K562 (cell line): ENCODE results near the gene NET1. TPM values are rescaled to one million over a fixed set of nuclear protein-coding genes. Genes with fewer than 3 reads are reported as not detected.

ENCODE experiments used
- BCLAF1 ChIP-seq, 2 experiments: fragments of 450-650 bp in 1 of 2; IDR thresholded peaks; 2 replicates each; pipeline ENCODE4 v1.6.1; 2011 to 2017; ENCODE audit warnings: low read depth in 2 of 2, antibody characterized with exemption in 1 of 2, borderline replicate concordance in 1 of 2, low read length in 1 of 2, mild to moderate bottlenecking in 1 of 2, mixed read lengths in 1 of 2; ENCODE audit not compliant: control insufficient read depth in 1 of 2
- CCNT2 ChIP-seq: IDR thresholded peaks from 2 replicates; pipeline ENCODE4 v1.6.1; 2011; ENCODE audit warnings: borderline replicate concordance, low read depth, mild to moderate bottlenecking, moderate library complexity, mixed read lengths, low read length; ENCODE audit not compliant: insufficient read length; ENCODE audit errors: extremely low read depth
- ELF2 ChIP-seq: fragments of 250-450 bp; sonication (Bioruptor Pico); IDR thresholded peaks from 2 replicates; pipeline ENCODE4 v1.5.0; 2021; ENCODE audit warnings: mild to moderate bottlenecking
- ELF4 ChIP-seq: fragments of 450-650 bp; formaldehyde crosslinking; IDR thresholded peaks from 2 replicates; pipeline ENCODE4 v1.4.0; 2022; ENCODE audit warnings: missing genetic modification characterization
- EP400 ChIP-seq: fragments of 450-650 bp; IDR thresholded peaks from 2 replicates; pipeline ENCODE4 v1.6.1; 2017; ENCODE audit warnings: antibody characterized with exemption, mild to moderate bottlenecking, moderate library complexity
- HDAC1 ChIP-seq, 2 experiments: fragments of 450-650 bp; IDR thresholded peaks; 2 replicates each; pipeline ENCODE4 v1.6.1; 2016 to 2017; ENCODE audit warnings: inconsistent platforms in 1 of 2, mild to moderate bottlenecking in 1 of 2, moderate library complexity in 1 of 2
- HDGF ChIP-seq: fragments of 450-650 bp; IDR thresholded peaks from 2 replicates; pipeline ENCODE4 v1.6.1; 2016
- KDM4B ChIP-seq, 2 experiments: fragments of 450-650 bp in 1 of 2; sonication (generic) in 1 of 2; IDR thresholded peaks; 2 replicates each; pipeline ENCODE4 v1.6.1; 2016 to 2017; ENCODE audit warnings: borderline replicate concordance in 2 of 2, antibody characterized with exemption in 1 of 2, low read depth in 1 of 2, mild to moderate bottlenecking in 1 of 2
- MXI1 ChIP-seq: IDR thresholded peaks from 2 replicates; pipeline ENCODE4 v1.6.1; 2011; ENCODE audit warnings: low read depth, mild to moderate bottlenecking, improper control_type of control experiment, low read length
- NFYB ChIP-seq: IDR thresholded peaks from 2 replicates; pipeline ENCODE4 v1.6.1; 2011; ENCODE audit warnings: mild to moderate bottlenecking, moderate library complexity; ENCODE audit not compliant: insufficient read length; ENCODE audit errors: extremely low read depth
- NKRF ChIP-seq: fragments of 450-650 bp; IDR thresholded peaks from 2 replicates; pipeline ENCODE4 v1.6.1; 2016; ENCODE audit warnings: borderline replicate concordance
- NRF1 ChIP-seq, 2 experiments: fragments of 450-650 bp; IDR thresholded peaks in 1 of 2; conservative IDR thresholded peaks in 1 of 2; 2 replicates each; pipeline ENCODE4 v1.6.1; 2014; ENCODE audit warnings: mild to moderate bottlenecking in 2 of 2
- POLR2A ChIP-seq: fragments of 450-650 bp; conservative IDR thresholded peaks from 2 replicates; pipeline ENCODE4 v1.6.1; 2016
- SIRT6 ChIP-seq: IDR thresholded peaks from one replicate; pipeline ENCODE4 v1.6.1; 2012; ENCODE audit warnings: low read depth, mild to moderate bottlenecking, control low read depth, inconsistent platforms, low read length, moderate library complexity
- UBTF ChIP-seq, 2 experiments: IDR thresholded peaks; 2 replicates each; pipeline ENCODE4 v1.6.1; 2012; ENCODE audit warnings: improper control_type of control experiment in 2 of 2, low read depth in 2 of 2, low read length in 2 of 2, borderline replicate concordance in 1 of 2
- XRCC3 ChIP-seq: fragments of 450-650 bp; IDR thresholded peaks from 2 replicates; pipeline ENCODE4 v1.6.1; 2017; ENCODE audit warnings: mild to moderate bottlenecking, moderate library complexity
- ZNF174 ChIP-seq: fragments of 250-450 bp; sonication (Bioruptor Pico); IDR thresholded peaks from 2 replicates; pipeline ENCODE4 v1.4.0; 2020; ENCODE audit warnings: mild to moderate bottlenecking
- ZNF224 ChIP-seq: sonication (generic); formaldehyde crosslinking; IDR thresholded peaks from 2 replicates; pipeline ENCODE4 v1.8.0; 2022; ENCODE audit warnings: mild to moderate bottlenecking, missing genetic modification reagents
- ZNF512 ChIP-seq: IDR thresholded peaks from 2 replicates; pipeline ENCODE4 v1.6.1; 2016; ENCODE audit warnings: missing genetic modification characterization, missing compliant biosample characterization
- ZNF79 ChIP-seq: fragments of 250-450 bp; sonication (Bioruptor Pico); IDR thresholded peaks from 2 replicates; pipeline ENCODE4 v1.4.0; 2020; ENCODE audit warnings: low read depth, mild to moderate bottlenecking, moderate library complexity
- polyA plus RNA-seq, 8 experiments: library from polyadenylated mRNA; depleted of rRNA in 4 of 8; stranded (reverse) in 5 of 8; unstranded in 3 of 8; fragments of >200 nt; fragmentation: Nextera tagmentation in 2 of 8; fragmentation: Illumina TruSeq in 1 of 8; extraction: Ambion mirVana in 2 of 8; extraction: Trizol in 1 of 8; gene quantifications; 2 replicates each; pipeline versions ENCODE4 v1.2.1 to v1.2.3, GENCODE V29; 2011 to 2014; ENCODE audit warnings: inconsistent platforms in 1 of 8, missing spikeins in 1 of 8
- total RNA-seq, 7 experiments: library from RNA; depleted of rRNA in 6 of 7; stranded (reverse); fragments of >200 nt in 6 of 7; fragmentation: Illumina TruSeq in 2 of 7; extraction: Trizol in 2 of 7; gene quantifications; 2 replicates each; pipeline versions ENCODE4 v1.2.1 to v1.2.3, GENCODE V29; 2011 to 2021; ENCODE audit warnings: low replicate concordance in 1 of 7

NET1 gene
- total and polyA plus RNA-seq, 9 of the 15 experiments (the other 6 are each of a cell fraction or from before 2014, with no cell fraction given), result 47.4 to 258 (median 106) TPM

- peak; percentile 53; the same call in 1 of the 2 replicates for TF ChIP-seq NKRF
- TF ChIP-seq CCNT2, result no peak
- TF ChIP-seq ELF4 (CRISPR knock-in tag), result peak; percentile 58; the same call in 1 of the 2 replicates
- no peak for TF ChIP-seq ELF2
- TF ChIP-seq ZNF512 (tag), result no peak
- 0 out of 4 replicates have a peak, but pooled peaks of 1 of the 2 experiments have one; percentile 47 for TF ChIP-seq BCLAF1 (IDR thresholded peaks at IDR 0.05; ENCODE audit: borderline replicate concordance in 1 of 2, control insufficient read depth in 1 of 2, low read depth in 2 of 2, low read length in 1 of 2)
- peak; percentile 41 for TF ChIP-seq POLR2A
- no peak for TF ChIP-seq ZNF174 (CRISPR knock-in tag)
- TF ChIP-seq ZNF224 (CRISPR knock-in tag), result no peak
- TF ChIP-seq SIRT6, result no peak
- no peak for TF ChIP-seq UBTF (IDR thresholded peaks at IDR 0.05; ENCODE audit: borderline replicate concordance in 1 of 2, low read depth in 2 of 2, low read length in 2 of 2)
- 0 out of 2 replicates have a peak, but pooled peaks have one; percentile 60 for TF ChIP-seq HDGF
- TF ChIP-seq KDM4B (IDR thresholded peaks at IDR 0.05; ENCODE audit: borderline replicate concordance in 2 of 2, low read depth in 1 of 2), result no peak
- TF ChIP-seq EP400, result 0 out of 2 replicates have a peak, but pooled peaks have one; percentile 36
- TF ChIP-seq MXI1, result 0 out of 2 replicates have a peak, but pooled peaks have one; percentile 17
- TF ChIP-seq NFYB, result no peak
- TF ChIP-seq HDAC1 (IDR thresholded peaks at IDR 0.05), result peak in 1 of 2 experiments; percentile 63; a peak in 1 of 4 replicates
- no peak for TF ChIP-seq NRF1 (conservative IDR thresholded peaks at IDR 0.05 in 1 of 2, IDR thresholded peaks at IDR 0.05 in 1 of 2)
- TF ChIP-seq XRCC3, result no peak
- TF ChIP-seq ZNF79, result peak; percentile 75
Measured at GRCh38 chr10:5447611-5448071, 35.3 kb downstream of the NET1 start (continued).
